AG08396 (cell line): ENCODE measurements around the gene IFNAR2.

Experiments
- DNase-seq: peaks from one replicate; pipeline ENCODE4 v3.0.0; 2012; ENCODE audit warnings: low spot score, mixed read lengths

IFNAR2 gene

GRCh38 chr21:33267250-33267649 is 37.5 kb downstream of the IFNAR2 start:
- no peak for DNase-seq

GRCh38 chr21:33268393-33268736 is 38.6 kb downstream of the IFNAR2 start:
- no peak for DNase-seq

- DNase-seq, result no peak
Observed at GRCh38 chr21:33268737-33269441, 39.2 kb downstream of the IFNAR2 start.

DNA sequence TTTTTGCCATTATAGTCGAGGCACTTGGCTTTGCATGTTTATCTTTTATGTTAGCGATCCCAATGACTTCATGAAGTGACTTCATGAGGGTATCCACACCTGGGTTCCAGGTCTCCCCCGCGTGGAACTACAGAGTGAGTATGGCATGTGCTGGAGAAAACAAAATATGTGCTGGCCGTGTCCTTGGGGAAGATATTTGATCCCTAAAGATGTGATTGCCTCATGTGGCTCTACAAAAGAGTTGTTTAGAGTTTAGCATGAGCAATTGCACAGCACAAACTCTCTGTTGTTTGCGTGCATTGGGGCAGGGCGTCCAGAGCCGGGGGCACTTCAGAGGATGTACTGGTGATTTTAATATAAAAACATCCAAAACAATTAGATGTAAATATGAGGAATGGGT is 41.2 kb downstream of the IFNAR2 start:
- DNase-seq, result no peak

- DNase-seq, result no peak
Observed at GRCh38 chr21:33273044-33273443, 43.3 kb downstream of the IFNAR2 start.

GRCh38 chr21:33278721-33279120 is 49.0 kb downstream of the IFNAR2 start:
- no peak for DNase-seq

DNA sequence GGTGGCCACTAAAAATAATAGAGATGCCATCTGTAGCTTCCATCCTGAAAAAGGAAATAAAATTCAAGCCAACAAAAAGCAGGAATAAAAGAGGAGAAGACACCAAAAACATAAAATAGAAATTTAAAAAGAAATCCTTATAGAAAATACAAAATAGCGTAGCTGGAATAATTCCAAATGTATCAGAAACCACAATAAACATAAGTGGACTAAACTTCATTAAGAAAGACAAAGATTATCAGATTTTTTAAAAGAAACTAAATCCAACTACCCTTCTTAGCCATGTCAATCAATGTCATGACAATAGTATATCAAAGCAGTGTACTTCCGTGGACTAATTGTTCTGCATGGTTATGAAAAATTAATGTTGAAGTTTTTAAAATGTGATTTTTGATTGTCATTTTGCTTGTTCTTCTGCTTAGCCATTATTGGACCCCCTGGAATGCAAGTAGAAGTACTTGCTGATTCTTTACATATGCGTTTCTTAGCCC is 49.6 kb downstream of the IFNAR2 start:
- no peak for DNase-seq
